ENCODE data around the gene MOB3B. TPM values are rescaled to one million over a fixed set of nuclear protein-coding genes. Genes with fewer than 3 reads are reported as not detected.

MOB3B gene
- polyA plus RNA-seq, 2 of the 4 experiments (the other 2 are of a cell fraction), result 6.0 to 6.4 TPM

DNA sequence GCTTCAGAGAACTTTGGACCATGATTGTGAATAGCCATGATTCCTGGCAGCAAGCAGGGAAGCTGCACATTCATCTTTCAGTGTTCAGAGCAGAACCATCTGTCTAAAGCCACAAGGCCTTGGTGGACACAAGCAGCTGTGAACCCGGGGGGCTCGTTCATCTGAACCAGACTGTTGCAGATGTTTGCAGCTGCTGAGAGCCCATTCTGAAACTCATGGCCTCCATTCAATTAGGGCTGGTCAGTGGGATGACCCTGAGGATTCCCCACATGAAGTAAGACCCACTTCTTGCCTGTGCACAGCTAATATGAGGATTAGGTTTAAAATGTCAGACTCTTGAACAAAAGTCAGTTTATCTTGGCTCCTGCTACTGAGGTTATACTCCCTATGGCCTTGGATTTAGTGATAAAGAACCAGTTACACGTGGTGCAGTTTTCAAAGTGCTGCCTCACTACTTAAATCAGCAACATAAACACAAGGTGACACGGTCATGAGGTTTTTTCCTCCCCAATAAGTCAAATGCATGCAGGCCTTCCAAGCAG lies 115.3 kb downstream of the MOB3B start:
- no peaks in the 10 kb centered on the region for H3K9me3 ChIP-seq
- WGBS (ENCODE audit: missing lambda C conversion rate), result 52% methylated on average over 4 of the region's 4 CpGs
- ATAC-seq, result no peak
- H3K27ac ChIP-seq, result peak overlapping the region in 1 of 2 experiments; percentile 58; a peak in 2 of 6 replicates
- POLR2A ChIA-PET, result no interaction called here
- peaks cover 14% of the 10 kb centered on the region; the same call in 2 of the 3 replicates for H3K4me1 ChIP-seq
- DNase-seq (ENCODE audit: low read depth in 1 of 2, low spot score in 1 of 2), result no peak
- peak overlapping the region; percentile 62 for H3K4me2 ChIP-seq
- H3K4me3 ChIP-seq, result no peak overlapping the region
- TF ChIP-seq TP53 (CRISPR knock-in tag; IDR thresholded peaks at IDR 0.05) (no peak), POLR2A (IDR thresholded peaks at IDR 0.05; ENCODE audit: low read length) (no peak), ZNF302 (CRISPR knock-in tag; IDR thresholded peaks at IDR 0.05) (no peak), RFX5 (IDR thresholded peaks at IDR 0.05) (no peak), PHF8 (IDR thresholded peaks at IDR 0.05; ENCODE audit: borderline replicate concordance, low read depth) (no peak), JUN (IDR thresholded peaks at IDR 0.05) (no peak), MAFK (IDR thresholded peaks at IDR 0.05; ENCODE audit: partially characterized antibody) (no peak), HES2 (IDR thresholded peaks at IDR 0.05) (no peak), BHLHE40 (IDR thresholded peaks at IDR 0.05; ENCODE audit: low read depth, low read length) (no peak)
- TF ChIP-seq, protein P1, sequence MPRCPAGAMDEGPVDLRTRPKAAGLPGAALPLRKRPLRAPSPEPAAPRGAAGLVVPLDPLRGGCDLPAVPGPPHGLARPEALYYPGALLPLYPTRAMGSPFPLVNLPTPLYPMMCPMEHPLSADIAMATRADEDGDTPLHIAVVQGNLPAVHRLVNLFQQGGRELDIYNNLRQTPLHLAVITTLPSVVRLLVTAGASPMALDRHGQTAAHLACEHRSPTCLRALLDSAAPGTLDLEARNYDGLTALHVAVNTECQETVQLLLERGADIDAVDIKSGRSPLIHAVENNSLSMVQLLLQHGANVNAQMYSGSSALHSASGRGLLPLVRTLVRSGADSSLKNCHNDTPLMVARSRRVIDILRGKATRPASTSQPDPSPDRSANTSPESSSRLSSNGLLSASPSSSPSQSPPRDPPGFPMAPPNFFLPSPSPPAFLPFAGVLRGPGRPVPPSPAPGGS (IDR thresholded peaks at IDR 0.05), result no peak
- TF ChIP-seq, protein P2, sequence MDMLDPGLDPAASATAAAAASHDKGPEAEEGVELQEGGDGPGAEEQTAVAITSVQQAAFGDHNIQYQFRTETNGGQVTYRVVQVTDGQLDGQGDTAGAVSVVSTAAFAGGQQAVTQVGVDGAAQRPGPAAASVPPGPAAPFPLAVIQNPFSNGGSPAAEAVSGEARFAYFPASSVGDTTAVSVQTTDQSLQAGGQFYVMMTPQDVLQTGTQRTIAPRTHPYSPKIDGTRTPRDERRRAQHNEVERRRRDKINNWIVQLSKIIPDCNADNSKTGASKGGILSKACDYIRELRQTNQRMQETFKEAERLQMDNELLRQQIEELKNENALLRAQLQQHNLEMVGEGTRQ (IDR thresholded peaks at IDR 0.05), result no peak
- no peak for FAIRE-seq
- CTCF ChIA-PET, result interaction anchor here (1.0 to 2.0 kb wide), 3 partner anchors 9 to 115 kb away, joined by 3 to 5 read pairs (median 4); partner anchors contain the start of gene MOB3B

GRCh38 chr9:27413511-27414219 lies 115.9 kb downstream of the MOB3B start:
- ATAC-seq, result no peak; a peak in 1 of 6 replicates
- DNase-seq (ENCODE audit: low read depth in 1 of 2, low spot score in 1 of 2), result no peak
- 50% methylated on average over 6 of the region's 6 CpGs for WGBS (ENCODE audit: missing lambda C conversion rate)
- Histone ChIP-seq H3K4me2 (peak overlapping the region; percentile 62), H3K4me3 (no peak overlapping the region), H3K4me1 (peaks cover 18% of the 10 kb centered on the region), H3K27ac (peak overlapping the region in 1 of 2 experiments; percentile 58; a peak in 3 of 6 replicates), H3K9me3 (no peaks in the 10 kb centered on the region)
- ChIA-PET CTCF (interaction anchor here (1.0 to 1.2 kb wide), 3 partner anchors 10 to 116 kb away, joined by 3 to 5 read pairs (median 3); partner anchors contain the start of gene MOB3B), POLR2A (interaction anchor here (0.6 kb wide), 1 partner anchor 160 kb away, joined by 3 read pairs; the partner anchor contains the start of gene C9orf72)
- FAIRE-seq, result no peak
- no peak for TF ChIP-seq PHF8 (IDR thresholded peaks at IDR 0.05; ENCODE audit: borderline replicate concordance, low read depth)
- no peak for TF ChIP-seq RAD21 (conservative IDR thresholded peaks at IDR 0.05 in 1 of 2, IDR thresholded peaks at IDR 0.05 in 1 of 2)
- TF ChIP-seq HOXB13 (CRISPR knock-in tag; IDR thresholded peaks at IDR 0.05; ENCODE audit: low read depth), result no peak
- TF ChIP-seq HES2 (IDR thresholded peaks at IDR 0.05), result no peak
- TF ChIP-seq SREBF2 (IDR thresholded peaks at IDR 0.05), result no peak
- no peak for TF ChIP-seq FOSB (CRISPR knock-in tag; IDR thresholded peaks at IDR 0.05)
- no peak for TF ChIP-seq CTCF (IDR thresholded peaks at IDR 0.05)
- no peak for TF ChIP-seq HOXB5 (CRISPR knock-in tag; IDR thresholded peaks at IDR 0.05)
- TF ChIP-seq TFCP2L1 (CRISPR knock-in tag; IDR thresholded peaks at IDR 0.05), result no peak
- TF ChIP-seq, protein P3, sequence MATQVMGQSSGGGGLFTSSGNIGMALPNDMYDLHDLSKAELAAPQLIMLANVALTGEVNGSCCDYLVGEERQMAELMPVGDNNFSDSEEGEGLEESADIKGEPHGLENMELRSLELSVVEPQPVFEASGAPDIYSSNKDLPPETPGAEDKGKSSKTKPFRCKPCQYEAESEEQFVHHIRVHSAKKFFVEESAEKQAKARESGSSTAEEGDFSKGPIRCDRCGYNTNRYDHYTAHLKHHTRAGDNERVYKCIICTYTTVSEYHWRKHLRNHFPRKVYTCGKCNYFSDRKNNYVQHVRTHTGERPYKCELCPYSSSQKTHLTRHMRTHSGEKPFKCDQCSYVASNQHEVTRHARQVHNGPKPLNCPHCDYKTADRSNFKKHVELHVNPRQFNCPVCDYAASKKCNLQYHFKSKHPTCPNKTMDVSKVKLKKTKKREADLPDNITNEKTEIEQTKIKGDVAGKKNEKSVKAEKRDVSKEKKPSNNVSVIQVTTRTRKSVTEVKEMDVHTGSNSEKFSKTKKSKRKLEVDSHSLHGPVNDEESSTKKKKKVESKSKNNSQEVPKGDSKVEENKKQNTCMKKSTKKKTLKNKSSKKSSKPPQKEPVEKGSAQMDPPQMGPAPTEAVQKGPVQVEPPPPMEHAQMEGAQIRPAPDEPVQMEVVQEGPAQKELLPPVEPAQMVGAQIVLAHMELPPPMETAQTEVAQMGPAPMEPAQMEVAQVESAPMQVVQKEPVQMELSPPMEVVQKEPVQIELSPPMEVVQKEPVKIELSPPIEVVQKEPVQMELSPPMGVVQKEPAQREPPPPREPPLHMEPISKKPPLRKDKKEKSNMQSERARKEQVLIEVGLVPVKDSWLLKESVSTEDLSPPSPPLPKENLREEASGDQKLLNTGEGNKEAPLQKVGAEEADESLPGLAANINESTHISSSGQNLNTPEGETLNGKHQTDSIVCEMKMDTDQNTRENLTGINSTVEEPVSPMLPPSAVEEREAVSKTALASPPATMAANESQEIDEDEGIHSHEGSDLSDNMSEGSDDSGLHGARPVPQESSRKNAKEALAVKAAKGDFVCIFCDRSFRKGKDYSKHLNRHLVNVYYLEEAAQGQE (IDR thresholded peaks at IDR 0.05), result no peak
- TF ChIP-seq FOXS1 (CRISPR knock-in tag; IDR thresholded peaks at IDR 0.05), result no peak
